ENCODE results near the gene SLC35F4.

The SLC35F4 gene

GRCh38 chr14:57848353-57848752, 17.5 kb downstream of the SLC35F4 start:
- DNase-seq (ENCODE audit: low spot score): no peak

- no peak for DNase-seq (ENCODE audit: low spot score)
These were observed 18.2 kb downstream of the SLC35F4 start for GRCh38 chr14:57847706-57848105.

- DNase-seq (ENCODE audit: low spot score): no peak
These were observed 18.8 kb downstream of the SLC35F4 start for GRCh38 chr14:57847096-57847495.

GRCh38 chr14:57846596-57846995, 19.3 kb downstream of the SLC35F4 start:
- no peak for DNase-seq (ENCODE audit: low spot score)

GRCh38 chr14:57845802-57846531, 19.9 kb downstream of the SLC35F4 start:
- no peak for DNase-seq (ENCODE audit: low spot score)

- no peak for DNase-seq (ENCODE audit: low spot score)
These were observed 20.6 kb downstream of the SLC35F4 start for GRCh38 chr14:57845316-57845715.

GRCh38 chr14:57837267-57837666, 28.6 kb downstream of the SLC35F4 start:
- no peak for DNase-seq (ENCODE audit: low spot score)

GRCh38 chr14:57835766-57836165, 30.1 kb downstream of the SLC35F4 start:
- no peak for DNase-seq (ENCODE audit: low spot score)

- DNase-seq (ENCODE audit: low spot score): no peak
These were observed 30.9 kb downstream of the SLC35F4 start for GRCh38 chr14:57834961-57835360.

- DNase-seq (ENCODE audit: low spot score): no peak
These were observed 31.8 kb downstream of the SLC35F4 start for GRCh38 chr14:57834001-57834598.

GRCh38 chr14:57833323-57833722, 32.6 kb downstream of the SLC35F4 start:
- DNase-seq (ENCODE audit: low spot score): no peak

GRCh38 chr14:57831981-57832380, 33.9 kb downstream of the SLC35F4 start:
- DNase-seq (ENCODE audit: low spot score): no peak

- DNase-seq (ENCODE audit: low spot score): no peak
These were observed 37.2 kb downstream of the SLC35F4 start for GRCh38 chr14:57828713-57829112.

GRCh38 chr14:57823015-57823660, 42.8 kb downstream of the SLC35F4 start:
- no peak for DNase-seq (ENCODE audit: low spot score)

GRCh38 chr14:57822081-57822480, 43.8 kb downstream of the SLC35F4 start:
- no peak for DNase-seq (ENCODE audit: low spot score)

GRCh38 chr14:57820581-57820980, 45.3 kb downstream of the SLC35F4 start:
- no peak for DNase-seq (ENCODE audit: low spot score)

- no peak for DNase-seq (ENCODE audit: low spot score)
These were observed 47.4 kb downstream of the SLC35F4 start for GRCh38 chr14:57818511-57818910.

- peak; percentile 40 for DNase-seq (ENCODE audit: low spot score)
These were observed 49.2 kb downstream of the SLC35F4 start for GRCh38 chr14:57816568-57817284.

- no peak for DNase-seq (ENCODE audit: low spot score)
These were observed 51.2 kb downstream of the SLC35F4 start for GRCh38 chr14:57814726-57815125.

GRCh38 chr14:57812741-57813140, 53.2 kb downstream of the SLC35F4 start:
- DNase-seq (ENCODE audit: low spot score): no peak

- no peak for DNase-seq (ENCODE audit: low spot score)
These were observed 53.8 kb downstream of the SLC35F4 start for GRCh38 chr14:57811998-57812546.

- no peak for DNase-seq (ENCODE audit: low spot score)
These were observed 56.1 kb downstream of the SLC35F4 start for GRCh38 chr14:57809808-57810207.

All from activated CD4-positive, alpha-beta T cell treated with anti-CD3 and anti-CD28 coated beads, Interleukin-2, Interleukin-4, amounts not matched to agents 100 ng/mL and 50 ng/mL, durations not matched to agents 16 hours and 8 hours (primary cell).